OCI-LY3 (cell line): ENCODE results near the gene S100A16.

ENCODE experiments used
- H2AFZ ChIP-seq: fragments of 200-600, 300-600 bp; shearing (Covaris generic); 2 replicates; pipeline ENCODE4 v1.6.0; 2014; ENCODE audit warnings: antibody characterized with exemption, low read depth, low read length
- H3K27ac ChIP-seq: fragments of 200-600, 300-600 bp; sonication (generic); 2 replicates; pipeline ENCODE4 v1.5.1; 2014; ENCODE audit warnings: mild to moderate bottlenecking, low read length, moderate library complexity, mixed read lengths
- H3K27me3 ChIP-seq: fragments of 200-600, 300-600 bp; sonication (generic); 2 replicates; pipeline ENCODE4 v1.6.1; 2014; ENCODE audit warnings: low read depth, low read length, mixed read lengths
- H3K36me3 ChIP-seq: fragments of 200-600, 300-600 bp; sonication (generic); replicated peaks from 2 replicates; pipeline ENCODE3; 2014; ENCODE audit warnings: low read depth, low read length, mixed read lengths
- H3K4me1 ChIP-seq: fragments of 300-600, 200-600 bp; sonication (generic); 2 replicates; pipeline ENCODE4 v1.6.1; 2014; ENCODE audit warnings: low read length, mixed read lengths
- H3K4me2 ChIP-seq: fragments of 200-600, 300-600 bp; sonication (generic); 2 replicates; pipeline ENCODE4 v1.6.1; 2014; ENCODE audit warnings: low read length, mixed read lengths
- H3K4me3 ChIP-seq: fragments of 300-600, 200-600 bp; sonication (generic); 2 replicates; pipeline ENCODE4 v1.5.1; 2014; ENCODE audit warnings: antibody characterized with exemption, mild to moderate bottlenecking, low read length, moderate library complexity
- H3K79me2 ChIP-seq: fragments of 300-600, 200-600 bp; shearing (Covaris generic); 2 replicates; pipeline ENCODE4 v1.6.1; 2014; ENCODE audit warnings: mild to moderate bottlenecking, low read length, mixed read lengths
- H3K9ac ChIP-seq: fragments of 300-600, 200-600 bp; shearing (Covaris generic); 2 replicates; pipeline ENCODE4 v1.6.0; 2014; ENCODE audit warnings: mild to moderate bottlenecking, low read length, moderate library complexity
- H3K9me3 ChIP-seq: fragments of 200-600, 300-600 bp; shearing (Covaris generic); 2 replicates; pipeline ENCODE4 v1.6.1; 2014; ENCODE audit warnings: low read length, mixed read lengths; ENCODE audit not compliant: insufficient read depth
- H4K20me1 ChIP-seq: fragments of 200-600, 300-600 bp; sonication (generic); 2 replicates; pipeline ENCODE4 v1.6.1; 2016; ENCODE audit warnings: low read length, mixed read lengths; ENCODE audit not compliant: insufficient read depth
- EZH2phosphoT487 ChIP-seq: fragments of 200-600 bp; shearing (Covaris generic); IDR thresholded peaks from 2 replicates; pipeline ENCODE4 v1.6.1; 2018; ENCODE audit warnings: antibody characterized with exemption, mixed run types, low read depth
- TF ChIP-seq, protein P1 (sequence below): fragments of 200-600, 300-600 bp; sonication (generic); IDR thresholded peaks from 2 replicates; pipeline ENCODE4 v1.5.1; 2014; ENCODE audit warnings: antibody characterized with exemption, low read length, low read depth

Gene S100A16

DNA sequence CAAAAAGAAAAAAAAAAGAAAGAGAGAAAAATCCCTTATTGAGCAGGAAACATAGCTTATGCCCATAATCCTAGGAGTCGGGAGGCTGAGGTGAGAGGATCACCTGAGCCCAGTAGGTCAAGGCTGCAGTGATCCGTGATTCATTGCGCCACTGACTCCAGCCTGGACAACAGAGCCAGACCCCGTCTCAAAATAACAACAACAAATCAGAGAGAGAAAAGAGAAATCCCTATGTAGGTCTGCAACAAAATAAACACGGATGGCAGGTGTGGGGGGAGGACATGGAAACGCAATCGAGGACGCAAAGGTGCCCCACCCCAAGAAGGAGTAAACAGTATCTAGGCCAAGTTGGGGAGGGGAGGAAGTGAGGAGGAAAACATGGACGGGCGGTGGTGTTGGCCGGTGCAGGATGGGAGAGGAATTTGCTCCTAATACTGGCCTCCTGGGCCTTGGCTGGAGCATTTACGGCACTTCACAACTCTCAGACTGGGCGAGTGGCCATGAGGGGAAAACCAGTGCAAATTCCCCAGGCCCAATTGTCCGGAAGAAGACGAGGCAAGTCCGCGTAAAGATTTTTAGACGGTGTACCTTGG is 20.3 kb upstream of the S100A16 start:
- H4K20me1 ChIP-seq, result no peaks in the 10 kb centered on the region
- TF ChIP-seq EZH2phosphoT487, result no peak
- TF ChIP-seq, protein P1, sequence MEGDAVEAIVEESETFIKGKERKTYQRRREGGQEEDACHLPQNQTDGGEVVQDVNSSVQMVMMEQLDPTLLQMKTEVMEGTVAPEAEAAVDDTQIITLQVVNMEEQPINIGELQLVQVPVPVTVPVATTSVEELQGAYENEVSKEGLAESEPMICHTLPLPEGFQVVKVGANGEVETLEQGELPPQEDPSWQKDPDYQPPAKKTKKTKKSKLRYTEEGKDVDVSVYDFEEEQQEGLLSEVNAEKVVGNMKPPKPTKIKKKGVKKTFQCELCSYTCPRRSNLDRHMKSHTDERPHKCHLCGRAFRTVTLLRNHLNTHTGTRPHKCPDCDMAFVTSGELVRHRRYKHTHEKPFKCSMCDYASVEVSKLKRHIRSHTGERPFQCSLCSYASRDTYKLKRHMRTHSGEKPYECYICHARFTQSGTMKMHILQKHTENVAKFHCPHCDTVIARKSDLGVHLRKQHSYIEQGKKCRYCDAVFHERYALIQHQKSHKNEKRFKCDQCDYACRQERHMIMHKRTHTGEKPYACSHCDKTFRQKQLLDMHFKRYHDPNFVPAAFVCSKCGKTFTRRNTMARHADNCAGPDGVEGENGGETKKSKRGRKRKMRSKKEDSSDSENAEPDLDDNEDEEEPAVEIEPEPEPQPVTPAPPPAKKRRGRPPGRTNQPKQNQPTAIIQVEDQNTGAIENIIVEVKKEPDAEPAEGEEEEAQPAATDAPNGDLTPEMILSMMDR, result no peak
- peaks cover 43% of the 10 kb centered on the region for H3K79me2 ChIP-seq
- peaks cover 15% of the 10 kb centered on the region for H3K4me1 ChIP-seq
- H3K4me2 ChIP-seq, result peak overlapping the region; percentile 68
- H3K9ac ChIP-seq, result peak overlapping the region; percentile 36; the same call in 1 of the 2 replicates
- H3K4me3 ChIP-seq, result peak overlapping the region; percentile 90
- H3K27me3 ChIP-seq, result no peaks in the 10 kb centered on the region
- peaks cover 25% of the 10 kb centered on the region for H3K36me3 ChIP-seq
- no peaks in the 10 kb centered on the region for H3K9me3 ChIP-seq
- peak overlapping the region; percentile 96 for H3K27ac ChIP-seq
- 0 out of 2 replicates have a peak overlapping the region, but pooled peaks have one; percentile 24 for H2AFZ ChIP-seq

DNA sequence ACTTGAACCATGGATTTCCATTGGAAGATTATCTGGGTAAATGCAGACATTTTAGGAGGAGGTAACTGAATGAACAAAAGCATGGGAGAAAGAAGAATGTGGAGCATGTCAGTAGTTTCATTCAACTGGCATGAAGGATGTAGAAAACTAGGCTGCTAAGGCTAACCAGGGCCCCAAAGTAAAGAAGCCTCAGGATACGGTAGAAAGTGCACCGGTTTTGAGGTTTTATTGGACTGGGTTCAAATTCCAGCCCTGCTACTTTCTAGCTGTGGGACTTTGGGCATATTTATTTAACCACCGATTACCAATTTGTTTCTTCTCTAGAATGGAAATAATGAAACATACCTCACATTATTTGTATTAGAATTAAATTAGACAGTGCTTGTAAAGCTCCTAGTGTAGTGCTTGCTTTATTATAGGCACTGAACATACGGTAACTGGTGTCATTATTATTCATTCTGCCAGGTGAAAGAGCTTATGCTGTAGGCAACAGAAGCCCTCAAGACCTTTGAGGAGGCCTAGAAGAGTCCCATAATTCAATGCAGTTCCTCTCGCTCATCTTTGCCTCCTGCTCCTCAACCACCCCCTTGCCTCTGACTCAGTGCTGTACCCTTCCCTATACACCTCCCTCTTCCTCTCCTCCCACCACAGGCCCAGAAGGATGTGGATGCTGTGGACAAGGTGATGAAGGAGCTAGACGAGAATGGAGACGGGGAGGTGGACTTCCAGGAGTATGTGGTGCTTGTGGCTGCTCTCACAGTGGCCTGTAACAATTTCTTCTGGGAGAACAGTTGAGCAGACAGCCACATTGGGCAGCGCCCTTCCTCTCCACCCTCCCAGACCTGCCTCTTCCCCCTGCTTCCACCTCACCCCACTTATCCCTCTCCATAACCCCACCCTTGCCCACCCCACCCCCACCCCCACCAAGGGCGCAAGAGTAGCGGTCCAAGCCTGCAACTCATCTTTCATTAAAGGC is 18.4 kb upstream of the S100A16 start:
- H3K4me1 ChIP-seq, result peaks cover 32% of the 10 kb centered on the region
- peaks cover 24% of the 10 kb centered on the region for H3K79me2 ChIP-seq

DNA sequence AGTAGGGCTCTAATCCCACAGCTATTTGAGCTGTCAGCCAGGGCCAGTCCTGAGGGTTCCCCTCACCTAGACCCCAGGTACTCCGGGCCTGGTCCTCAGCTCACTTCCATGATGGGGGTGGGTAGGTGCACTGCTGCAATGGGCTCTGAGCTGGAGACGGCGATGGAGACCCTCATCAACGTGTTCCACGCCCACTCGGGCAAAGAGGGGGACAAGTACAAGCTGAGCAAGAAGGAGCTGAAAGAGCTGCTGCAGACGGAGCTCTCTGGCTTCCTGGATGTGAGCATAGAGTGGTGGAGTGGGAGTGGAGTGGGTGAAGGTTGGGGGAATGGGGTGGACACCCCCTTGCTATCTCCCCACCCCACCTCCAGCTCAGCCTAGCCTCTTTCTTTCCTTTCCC is 17.4 kb upstream of the S100A16 start:
- Histone ChIP-seq H3K79me2 (peaks cover 15% of the 10 kb centered on the region), H3K9ac (no peak overlapping the region), H3K4me1 (peaks cover 27% of the 10 kb centered on the region), H3K36me3 (peaks cover 3% of the 10 kb centered on the region), H4K20me1 (no peaks in the 10 kb centered on the region), H2AFZ (no peak overlapping the region), H3K4me3 (no peak overlapping the region), H3K27ac (no peak overlapping the region), H3K27me3 (no peaks in the 10 kb centered on the region), H3K9me3 (no peaks in the 10 kb centered on the region), H3K4me2 (no peak overlapping the region)
- TF ChIP-seq, protein P1, result no peak
- TF ChIP-seq EZH2phosphoT487, result no peak

More for the DNA sequence above, 18.4 kb upstream of the S100A16 start:
- Histone ChIP-seq H3K36me3 (peaks cover 8% of the 10 kb centered on the region), H3K27me3 (no peaks in the 10 kb centered on the region), H3K9ac (no peak overlapping the region), H4K20me1 (no peaks in the 10 kb centered on the region), H3K4me2 (no peak overlapping the region), H2AFZ (no peak overlapping the region), H3K9me3 (no peaks in the 10 kb centered on the region), H3K4me3 (no peak overlapping the region), H3K27ac (no peak overlapping the region)
- TF ChIP-seq, protein P1, result no peak
- no peak for TF ChIP-seq EZH2phosphoT487

DNA sequence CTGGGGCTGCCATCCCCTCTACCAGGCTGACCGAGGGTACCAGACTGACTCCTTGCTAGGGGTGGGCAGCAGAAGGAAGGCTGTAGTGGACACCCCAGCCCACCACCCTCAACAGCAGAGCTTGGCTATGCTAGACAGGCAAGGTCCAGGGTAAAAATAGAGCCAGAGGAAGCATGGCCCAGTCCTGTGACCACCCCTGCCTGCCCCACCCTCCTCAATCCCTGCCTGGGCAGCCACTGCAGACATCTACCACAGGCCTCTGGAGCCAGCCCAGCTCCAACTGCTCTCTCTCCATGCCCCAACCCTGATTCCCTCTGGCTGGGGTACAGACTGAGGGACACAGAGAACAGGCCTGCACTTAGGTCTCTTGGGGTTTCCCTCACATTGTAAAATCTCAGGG is 17.0 kb upstream of the S100A16 start:
- H3K36me3 ChIP-seq, result peaks cover 4% of the 10 kb centered on the region
- H3K4me1 ChIP-seq, result peaks cover 25% of the 10 kb centered on the region
- H3K4me3 ChIP-seq, result no peak overlapping the region
- H3K9me3 ChIP-seq, result no peaks in the 10 kb centered on the region
- H3K4me2 ChIP-seq, result no peak overlapping the region
- TF ChIP-seq, protein P1, result no peak
- TF ChIP-seq EZH2phosphoT487, result no peak
- H4K20me1 ChIP-seq, result no peaks in the 10 kb centered on the region
- peaks cover 11% of the 10 kb centered on the region for H3K79me2 ChIP-seq
- H3K27ac ChIP-seq, result no peak overlapping the region
- H2AFZ ChIP-seq, result no peak overlapping the region
- H3K27me3 ChIP-seq, result no peaks in the 10 kb centered on the region
- H3K9ac ChIP-seq, result no peak overlapping the region
